HepG2 (cell line): Measurements from ENCODE around the gene BPHL. TPM values are rescaled to one million over a fixed set of nuclear protein-coding genes. Genes with fewer than 3 reads are reported as not detected.

Source experiments
- ATAC-seq: fragments of 200-7000 bp; cut with Tn5 transposase; 3 replicates; pipeline ENCODE4 v1.9.1; 2020; ENCODE audit warnings: mild to moderate bottlenecking, moderate library complexity
- BruUV-seq: library from RNA; stranded (reverse); fragments of 400-500 nt; replicated peaks from 2 replicates; lab custom pipeline; 2021; lab: Mats Ljungman, UMichigan
- CTCF ChIA-PET: fragments of 300-600 bp; formaldehyde crosslinking; extraction: SDS; loops from one replicate; lab custom pipeline; 2021; ENCODE audit warnings: low total read pairs, inconsistent platforms, low intra/inter-chr PET ratio; lab: Yijun Ruan, JAX
- POLR2A ChIA-PET: fragments of 350-600 bp; sonication (Branson Sonifier 250); formaldehyde crosslinking; loops from one replicate; lab custom pipeline; 2020; ENCODE audit warnings: antibody characterized with exemption, inconsistent platforms; lab: Yijun Ruan, JAX
- DNase-seq: peaks from one replicate; pipeline ENCODE4 v3.0.0-alpha.2; 2015; ENCODE audit warnings: low spot score
- FAIRE-seq: peaks from 3 replicates; lab custom pipeline; 2011; peaks lifted over from hg19 to GRCh38; lab: Jason Lieb, UNC
- H2AFZ ChIP-seq: one replicate; pipeline ENCODE4 v1.6.1; 2011; ENCODE audit warnings: low read length, inconsistent platforms
- H3K27ac ChIP-seq: fragments of 300-600 bp; 3 replicates; pipeline ENCODE4 v1.8.0; 2011; ENCODE audit warnings: mixed run types, mild to moderate bottlenecking, mixed read lengths, low read length, inconsistent platforms; ENCODE audit not compliant: insufficient read depth; ENCODE audit errors: extremely low read length
- H3K27me3 ChIP-seq, 2 experiments: fragments of 200-600 bp in 1 of 2; 2 replicates in 1 of 2; 3 replicates in 1 of 2; pipeline versions ENCODE4 v1.6.0 to v1.8.0; 2011; ENCODE audit warnings: low read length in 2 of 2, mild to moderate bottlenecking in 2 of 2, moderate library complexity in 2 of 2, inconsistent platforms in 1 of 2; ENCODE audit not compliant: insufficient read depth in 2 of 2, control insufficient read depth in 1 of 2
- H3K36me3 ChIP-seq, 2 experiments: fragments of 200-600 bp in 1 of 2; replicated peaks in 1 of 2; 2 replicates in 1 of 2; 3 replicates in 1 of 2; pipeline versions ENCODE4 v1.5.1 to v1.8.0; 2011; ENCODE audit warnings: low read length in 2 of 2, inconsistent platforms in 1 of 2; ENCODE audit not compliant: insufficient read depth in 2 of 2, control insufficient read depth in 1 of 2
- H3K4me1 ChIP-seq: 2 replicates; pipeline ENCODE4 v1.5.1; 2012; ENCODE audit warnings: low read length, inconsistent platforms; ENCODE audit not compliant: insufficient read depth
- H3K4me2 ChIP-seq: 2 replicates; pipeline ENCODE4 v1.6.0; 2011; ENCODE audit warnings: low read depth, low read length, inconsistent platforms
- H3K4me3 ChIP-seq, 3 experiments: fragments of 200-600 bp in 1 of 3; sonication (generic), shearing (Covaris generic) in 1 of 3; replicated peaks in 1 of 3; 2 replicates each; pipeline ENCODE4 v1.5.1; 2011 to 2016; ENCODE audit warnings: low read length in 3 of 3, inconsistent platforms in 2 of 3, low read depth in 2 of 3, mild to moderate bottlenecking in 2 of 3, control low read depth in 1 of 3, mixed read lengths in 1 of 3; ENCODE audit not compliant: insufficient read depth in 1 of 3
- H3K79me2 ChIP-seq: one replicate; pipeline ENCODE4 v1.6.1; 2011; ENCODE audit warnings: low read length, inconsistent platforms; ENCODE audit not compliant: insufficient read depth
- H3K9ac ChIP-seq: 2 replicates; pipeline ENCODE4 v1.6.0; 2011; ENCODE audit warnings: mild to moderate bottlenecking, low read depth, low read length, inconsistent platforms; ENCODE audit not compliant: insufficient read depth
- H3K9me3 ChIP-seq: 2 replicates; pipeline ENCODE4 v1.5.1; 2012; ENCODE audit warnings: mild to moderate bottlenecking, low read length
- H4K20me1 ChIP-seq: 2 replicates; pipeline ENCODE4 v1.6.0; 2011; ENCODE audit warnings: inconsistent platforms, mild to moderate bottlenecking, low read length, moderate library complexity; ENCODE audit not compliant: insufficient read depth
- JDP2 ChIP-seq: sonication (generic); formaldehyde crosslinking; IDR thresholded peaks from 2 replicates; pipeline ENCODE4 v1.8.1; 2022; ENCODE audit warnings: missing genetic modification reagents, borderline replicate concordance
- TEAD3 ChIP-seq: optimal IDR thresholded peaks from 2 replicates; pipeline ENCODE3; 2016; ENCODE audit warnings: borderline replicate concordance
- ZNF350 ChIP-seq: sonication (generic); formaldehyde crosslinking; IDR thresholded peaks from 2 replicates; pipeline ENCODE4 v1.4.0; 2020; ENCODE audit warnings: mild to moderate bottlenecking, low read depth, missing genetic modification reagents, borderline replicate concordance
- ZNF501 ChIP-seq: sonication (generic); formaldehyde crosslinking; IDR thresholded peaks from 2 replicates; pipeline ENCODE4 v1.5.1; 2020; ENCODE audit warnings: mild to moderate bottlenecking, moderate library complexity, missing genetic modification reagents
- WGBS: methylation state at CpG from one replicate; pipeline ENCODE4 v1.1.6; 2017; ENCODE audit warnings: low lambda C conversion rate; 5-methylcytosine and 5-hydroxymethylcytosine counted together
- in situ Hi-C: cut with HindIII; loops from 2 replicates; pipeline ENCODE4 v1.10.0; 2017; ENCODE audit warnings: low pct_unique_long_range_greater_than_20kb; ENCODE audit not compliant: extremely low pct_ligation_motif_present
- intact Hi-C: fragments of 100-400 bp; cut with micrococcal nuclease; formaldehyde crosslinking; loops from one replicate; pipeline ENCODE4 v1.10.0; 2022; ENCODE audit not compliant: unreplicated experiment
- polyA plus RNA-seq, 8 experiments: library from polyadenylated mRNA; depleted of rRNA in 3 of 8; stranded (reverse) in 7 of 8; unstranded in 1 of 8; fragments of >200 nt; fragmentation: Illumina TruSeq in 4 of 8; extraction: Trizol in 4 of 8; gene quantifications; 2 replicates each; pipeline versions ENCODE4 v1.2.1 to v1.2.3, GENCODE V29; 2011 to 2016; ENCODE audit warnings: low read depth in 4 of 8, missing spikeins in 1 of 8, mixed read lengths in 1 of 8; ENCODE audit not compliant: insufficient read depth in 1 of 8
- total RNA-seq, 5 experiments: library from RNA; depleted of rRNA; stranded (reverse); fragments of >200 nt; fragmentation: Illumina TruSeq; extraction: Trizol; gene quantifications; 2 replicates each; pipeline ENCODE4 v1.2.3, GENCODE V29; 2016; ENCODE audit warnings: low read depth in 1 of 5
- TF ChIP-seq, protein P1 (sequence below), 2 experiments: sonication (generic) in 1 of 2; formaldehyde crosslinking in 1 of 2; IDR thresholded peaks; 2 replicates each; pipeline versions ENCODE4 v1.4.0 to v1.6.1; 2018 to 2020; ENCODE audit warnings: missing genetic modification reagents in 2 of 2, borderline replicate concordance in 1 of 2, low read depth in 1 of 2, mild to moderate bottlenecking in 1 of 2, missing biosample characterization in 1 of 2
- TF ChIP-seq, protein P2 (sequence below): sonication (generic); formaldehyde crosslinking; IDR thresholded peaks from 2 replicates; pipeline ENCODE4 v1.5.1; 2020; ENCODE audit warnings: mild to moderate bottlenecking, moderate library complexity, missing genetic modification reagents
- TF ChIP-seq, protein P3 (sequence below): sonication (generic); formaldehyde crosslinking; IDR thresholded peaks from 2 replicates; pipeline ENCODE4 v1.4.0; 2020; ENCODE audit warnings: missing genetic modification reagents, borderline replicate concordance
- TF ChIP-seq, protein P4 (sequence below): sonication (generic); formaldehyde crosslinking; IDR thresholded peaks from 2 replicates; pipeline ENCODE4 v1.4.0; 2020; ENCODE audit warnings: missing genetic modification reagents, mild to moderate bottlenecking, borderline replicate concordance

Gene BPHL
- total and polyA plus RNA-seq, 2 of the 13 experiments (the other 11 are each of a cell fraction or from before 2014, with no cell fraction given) = 37.8 to 39.5 TPM

DNA sequence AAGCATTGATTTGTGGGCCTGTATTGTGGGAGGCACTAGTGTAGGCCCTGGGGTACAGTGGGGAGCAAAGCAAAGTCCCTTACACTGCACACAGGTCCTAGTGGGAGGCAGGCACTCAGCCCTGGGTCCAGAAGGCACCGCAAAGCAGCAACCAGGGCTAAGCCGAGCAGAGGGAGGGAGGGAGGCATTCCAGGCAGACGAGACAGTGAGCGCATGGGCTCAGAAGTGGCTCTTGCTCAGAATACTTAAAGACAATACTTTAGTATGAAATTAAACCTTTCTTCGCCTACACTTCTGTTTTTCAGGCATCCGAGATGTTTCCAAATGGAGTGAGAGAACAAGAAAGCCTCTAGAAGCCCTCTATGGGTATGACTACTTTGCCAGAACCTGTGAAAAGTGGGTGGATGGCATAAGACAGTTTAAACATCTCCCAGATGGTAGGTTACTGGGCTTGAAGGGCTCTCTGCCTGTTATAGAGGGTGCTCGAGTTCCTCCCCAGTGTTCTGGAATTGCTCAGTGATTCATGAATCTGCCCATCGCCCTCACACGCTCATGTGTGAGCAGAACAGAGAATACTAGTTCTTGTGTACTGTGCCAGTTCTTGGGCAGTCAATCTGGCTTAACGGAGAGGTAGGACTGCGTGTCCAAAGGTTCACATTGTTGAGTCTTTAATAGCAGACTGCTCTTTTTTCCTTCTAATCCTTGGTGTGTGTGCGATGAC lies 18.7 kb downstream of the BPHL start:
- WGBS = 75% methylated on average over 12 of the region's 12 CpGs
- DNase-seq = no peak
- no peaks in the 10 kb centered on the region for H4K20me1 ChIP-seq
- ChIA-PET POLR2A (interaction anchor here (2.3 to 3.0 kb wide), 5 partner anchors 18 to 111 kb away, joined by 5 to 19 read pairs (median 17); partner anchors contain the start of genes BPHL and TUBB2A), CTCF (no interaction called here)
- H3K27me3 ChIP-seq = no peaks in the 10 kb centered on the region
- in situ Hi-C loops (loop anchor here (5.0 kb wide), 1 partner anchor 110 kb away; no protein-coding TSS in a partner anchor), intact Hi-C loops (loop anchor here (5.0 kb wide), 1 partner anchor 95 kb away; no protein-coding TSS in a partner anchor)
- peak overlapping the region; percentile 3; the same call in 1 of the 2 replicates for H3K9ac ChIP-seq
- H2AFZ ChIP-seq = no peak overlapping the region
- ATAC-seq = peak; percentile 12; the same call in 2 of the 3 replicates
- peaks cover 74% of the 10 kb centered on the region for H3K4me1 ChIP-seq
- no TSS peak for BruUV-seq
- H3K27ac ChIP-seq = peak overlapping the region; percentile 90
- H3K36me3 ChIP-seq = peaks cover 3 to 20% of the 10 kb centered on the region in 2 experiments; a peak in 3 of 5 replicates
- no peak for FAIRE-seq
- H3K9me3 ChIP-seq = no peaks in the 10 kb centered on the region
- no peaks in the 10 kb centered on the region for H3K79me2 ChIP-seq
- no peak overlapping the region for H3K4me3 ChIP-seq
- H3K4me2 ChIP-seq = peak overlapping the region; percentile 73; the same call in 1 of the 2 replicates
- TF ChIP-seq, protein P1, sequence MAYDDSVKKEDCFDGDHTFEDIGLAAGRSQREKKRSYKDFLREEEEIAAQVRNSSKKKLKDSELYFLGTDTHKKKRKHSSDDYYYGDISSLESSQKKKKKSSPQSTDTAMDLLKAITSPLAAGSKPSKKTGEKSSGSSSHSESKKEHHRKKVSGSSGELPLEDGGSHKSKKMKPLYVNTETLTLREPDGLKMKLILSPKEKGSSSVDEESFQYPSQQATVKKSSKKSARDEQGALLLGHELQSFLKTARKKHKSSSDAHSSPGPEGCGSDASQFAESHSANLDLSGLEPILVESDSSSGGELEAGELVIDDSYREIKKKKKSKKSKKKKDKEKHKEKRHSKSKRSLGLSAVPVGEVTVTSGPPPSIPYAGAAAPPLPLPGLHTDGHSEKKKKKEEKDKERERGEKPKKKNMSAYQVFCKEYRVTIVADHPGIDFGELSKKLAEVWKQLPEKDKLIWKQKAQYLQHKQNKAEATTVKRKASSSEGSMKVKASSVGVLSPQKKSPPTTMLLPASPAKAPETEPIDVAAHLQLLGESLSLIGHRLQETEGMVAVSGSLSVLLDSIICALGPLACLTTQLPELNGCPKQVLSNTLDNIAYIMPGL (CRISPR knock-in tag; IDR thresholded peaks at IDR 0.05; ENCODE audit: borderline replicate concordance in 1 of 2, low read depth in 1 of 2) = peak in 1 of 2 experiments; percentile 18; a peak in 1 of 4 replicates
- peak; percentile 32 for TF ChIP-seq ZNF501
- TF ChIP-seq, protein P2, sequence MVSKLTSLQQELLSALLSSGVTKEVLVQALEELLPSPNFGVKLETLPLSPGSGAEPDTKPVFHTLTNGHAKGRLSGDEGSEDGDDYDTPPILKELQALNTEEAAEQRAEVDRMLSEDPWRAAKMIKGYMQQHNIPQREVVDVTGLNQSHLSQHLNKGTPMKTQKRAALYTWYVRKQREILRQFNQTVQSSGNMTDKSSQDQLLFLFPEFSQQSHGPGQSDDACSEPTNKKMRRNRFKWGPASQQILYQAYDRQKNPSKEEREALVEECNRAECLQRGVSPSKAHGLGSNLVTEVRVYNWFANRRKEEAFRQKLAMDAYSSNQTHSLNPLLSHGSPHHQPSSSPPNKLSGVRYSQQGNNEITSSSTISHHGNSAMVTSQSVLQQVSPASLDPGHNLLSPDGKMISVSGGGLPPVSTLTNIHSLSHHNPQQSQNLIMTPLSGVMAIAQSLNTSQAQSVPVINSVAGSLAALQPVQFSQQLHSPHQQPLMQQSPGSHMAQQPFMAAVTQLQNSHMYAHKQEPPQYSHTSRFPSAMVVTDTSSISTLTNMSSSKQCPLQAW (CRISPR knock-in tag) = peak; percentile 64; the same call in 1 of the 2 replicates
- TF ChIP-seq, protein P3, sequence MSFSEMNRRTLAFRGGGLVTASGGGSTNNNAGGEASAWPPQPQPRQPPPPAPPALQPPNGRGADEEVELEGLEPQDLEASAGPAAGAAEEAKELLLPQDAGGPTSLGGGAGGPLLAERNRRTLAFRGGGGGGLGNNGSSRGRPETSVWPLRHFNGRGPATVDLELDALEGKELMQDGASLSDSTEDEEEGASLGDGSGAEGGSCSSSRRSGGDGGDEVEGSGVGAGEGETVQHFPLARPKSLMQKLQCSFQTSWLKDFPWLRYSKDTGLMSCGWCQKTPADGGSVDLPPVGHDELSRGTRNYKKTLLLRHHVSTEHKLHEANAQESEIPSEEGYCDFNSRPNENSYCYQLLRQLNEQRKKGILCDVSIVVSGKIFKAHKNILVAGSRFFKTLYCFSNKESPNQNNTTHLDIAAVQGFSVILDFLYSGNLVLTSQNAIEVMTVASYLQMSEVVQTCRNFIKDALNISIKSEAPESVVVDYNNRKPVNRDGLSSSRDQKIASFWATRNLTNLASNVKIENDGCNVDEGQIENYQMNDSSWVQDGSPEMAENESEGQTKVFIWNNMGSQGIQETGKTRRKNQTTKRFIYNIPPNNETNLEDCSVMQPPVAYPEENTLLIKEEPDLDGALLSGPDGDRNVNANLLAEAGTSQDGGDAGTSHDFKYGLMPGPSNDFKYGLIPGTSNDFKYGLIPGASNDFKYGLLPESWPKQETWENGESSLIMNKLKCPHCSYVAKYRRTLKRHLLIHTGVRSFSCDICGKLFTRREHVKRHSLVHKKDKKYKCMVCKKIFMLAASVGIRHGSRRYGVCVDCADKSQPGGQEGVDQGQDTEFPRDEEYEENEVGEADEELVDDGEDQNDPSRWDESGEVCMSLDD (CRISPR knock-in tag) = 0 out of 2 replicates have a peak, but pooled peaks have one; percentile 43
- peak; percentile 66 for TF ChIP-seq TEAD3 (CRISPR knock-in tag)
- TF ChIP-seq JDP2 (CRISPR knock-in tag) = no peak
- TF ChIP-seq, protein P4, sequence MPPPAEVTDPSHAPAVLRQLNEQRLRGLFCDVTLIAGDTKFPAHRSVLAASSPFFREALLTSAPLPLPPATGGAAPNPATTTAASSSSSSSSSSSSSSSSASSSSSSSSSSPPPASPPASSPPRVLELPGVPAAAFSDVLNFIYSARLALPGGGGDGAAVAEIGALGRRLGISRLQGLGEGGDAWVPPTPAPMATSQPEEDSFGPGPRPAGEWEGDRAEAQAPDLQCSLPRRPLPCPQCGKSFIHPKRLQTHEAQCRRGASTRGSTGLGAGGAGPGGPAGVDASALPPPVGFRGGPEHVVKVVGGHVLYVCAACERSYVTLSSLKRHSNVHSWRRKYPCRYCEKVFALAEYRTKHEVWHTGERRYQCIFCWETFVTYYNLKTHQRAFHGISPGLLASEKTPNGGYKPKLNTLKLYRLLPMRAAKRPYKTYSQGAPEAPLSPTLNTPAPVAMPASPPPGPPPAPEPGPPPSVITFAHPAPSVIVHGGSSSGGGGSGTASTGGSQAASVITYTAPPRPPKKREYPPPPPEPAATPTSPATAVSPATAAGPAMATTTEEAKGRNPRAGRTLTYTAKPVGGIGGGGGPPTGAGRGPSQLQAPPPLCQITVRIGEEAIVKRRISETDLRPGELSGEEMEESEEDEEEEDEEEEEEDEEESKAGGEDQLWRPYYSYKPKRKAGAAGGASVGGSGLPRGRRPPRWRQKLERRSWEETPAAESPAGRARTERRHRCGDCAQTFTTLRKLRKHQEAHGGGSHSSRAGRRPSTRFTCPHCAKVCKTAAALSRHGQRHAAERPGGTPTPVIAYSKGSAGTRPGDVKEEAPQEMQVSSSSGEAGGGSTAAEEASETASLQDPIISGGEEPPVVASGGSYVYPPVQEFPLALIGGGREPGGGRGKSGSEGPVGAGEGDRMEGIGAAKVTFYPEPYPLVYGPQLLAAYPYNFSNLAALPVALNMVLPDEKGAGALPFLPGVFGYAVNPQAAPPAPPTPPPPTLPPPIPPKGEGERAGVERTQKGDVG (CRISPR knock-in tag) = peak; percentile 36; the same call in 1 of the 2 replicates
- TF ChIP-seq ZNF350 (CRISPR knock-in tag) = 0 out of 2 replicates have a peak, but pooled peaks have one; percentile 37
